Measurements from ENCODE around the gene EAF1. TPM values are rescaled to one million over a fixed set of nuclear protein-coding genes. Genes with fewer than 3 reads are reported as not detected.
A peak's percentile ranks its signal among the peaks of the same experiment; 100 is the strongest.

Gene EAF1
- total and polyA plus RNA-seq, 8 donors = 17.4 to 23.0 (median 19.9) TPM

GRCh38 chr3:15462451-15462850 lies 35.1 kb downstream of the EAF1 start:
- peaks cover 0 to 6% of the 10 kb centered on the region in 2 donors for H3K4me1 ChIP-seq
- no peaks in the 10 kb centered on the region for H3K36me3 ChIP-seq
- intact Hi-C loops (cut with DNase I) = no loop called here
- H3K27me3 ChIP-seq = no peaks in the 10 kb centered on the region
- ATAC-seq (no peak), DNase-seq (no peak)
- no peak overlapping the region for H3K27ac ChIP-seq
- no peaks in the 10 kb centered on the region for H3K9me3 ChIP-seq
- TF ChIP-seq CTCF (IDR thresholded peaks at IDR 0.05) = no peak
- H3K4me3 ChIP-seq = no peak overlapping the region

GRCh38 chr3:15465876-15466585 lies 38.6 kb downstream of the EAF1 start:
- intact Hi-C loops (cut with DNase I) = no loop called here
- no peak for TF ChIP-seq CTCF (IDR thresholded peaks at IDR 0.05)
- no peaks in the 10 kb centered on the region for H3K27me3 ChIP-seq
- H3K9me3 ChIP-seq = no peaks in the 10 kb centered on the region
- H3K27ac ChIP-seq = no peak overlapping the region
- H3K36me3 ChIP-seq = no peaks in the 10 kb centered on the region
- H3K4me1 ChIP-seq = no peaks in the 10 kb centered on the region
- no peak for DNase-seq
- no peak for ATAC-seq
- no peak overlapping the region for H3K4me3 ChIP-seq

- TF ChIP-seq CTCF (IDR thresholded peaks at IDR 0.05) = no peak
- no peaks in the 10 kb centered on the region for H3K9me3 ChIP-seq
- no peaks in the 10 kb centered on the region for H3K36me3 ChIP-seq
- DNase-seq (peak in 2 of 4 donors; percentile 23 to 36), ATAC-seq (no peak)
- H3K4me1 ChIP-seq = no peaks in the 10 kb centered on the region
- H3K4me3 ChIP-seq = no peak overlapping the region
- intact Hi-C loops (cut with DNase I) = no loop called here
- H3K27me3 ChIP-seq = no peaks in the 10 kb centered on the region
- no peak overlapping the region for H3K27ac ChIP-seq
These were observed 40.1 kb downstream of the EAF1 start for GRCh38 chr3:15467227-15468181.

GRCh38 chr3:15470261-15470660 lies 42.9 kb downstream of the EAF1 start:
- no peak for TF ChIP-seq CTCF (IDR thresholded peaks at IDR 0.05)
- no peak overlapping the region for H3K27ac ChIP-seq
- H3K4me1 ChIP-seq = no peaks in the 10 kb centered on the region
- intact Hi-C loops (cut with DNase I) = no loop called here
- H3K27me3 ChIP-seq = no peaks in the 10 kb centered on the region
- no peaks in the 10 kb centered on the region for H3K9me3 ChIP-seq
- ATAC-seq (no peak), DNase-seq (no peak)
- H3K4me3 ChIP-seq = no peak overlapping the region
- no peaks in the 10 kb centered on the region for H3K36me3 ChIP-seq

- Histone ChIP-seq H3K9me3 (no peaks in the 10 kb centered on the region), H3K4me3 (no peak overlapping the region)
These were observed 43.5 kb downstream of the EAF1 start for GRCh38 chr3:15470849-15471248.

More at GRCh38 chr3:15470849-15471248, 43.5 kb downstream of the EAF1 start:
- ATAC-seq (no peak), DNase-seq (no peak)
- Histone ChIP-seq H3K4me1 (no peaks in the 10 kb centered on the region), H3K36me3 (no peaks in the 10 kb centered on the region), H3K27ac (no peak overlapping the region), H3K27me3 (no peaks in the 10 kb centered on the region)
- no peak for TF ChIP-seq CTCF (IDR thresholded peaks at IDR 0.05)
- intact Hi-C loops (cut with DNase I) = no loop called here

Measured in left lung (tissue), 10 donors.